DMS153 (cell line): ENCODE data around the gene IL19.
"Not testable (repeated sequence)": the region's sequence is repeated elsewhere in the genome, so short reads cannot be mapped to it uniquely, and the experiment has no call there.

Source experiments
- DNase-seq: peaks from one replicate; lab custom pipeline; 2025; lab: John Stamatoyannopoulos, UW

Gene IL19

DNA sequence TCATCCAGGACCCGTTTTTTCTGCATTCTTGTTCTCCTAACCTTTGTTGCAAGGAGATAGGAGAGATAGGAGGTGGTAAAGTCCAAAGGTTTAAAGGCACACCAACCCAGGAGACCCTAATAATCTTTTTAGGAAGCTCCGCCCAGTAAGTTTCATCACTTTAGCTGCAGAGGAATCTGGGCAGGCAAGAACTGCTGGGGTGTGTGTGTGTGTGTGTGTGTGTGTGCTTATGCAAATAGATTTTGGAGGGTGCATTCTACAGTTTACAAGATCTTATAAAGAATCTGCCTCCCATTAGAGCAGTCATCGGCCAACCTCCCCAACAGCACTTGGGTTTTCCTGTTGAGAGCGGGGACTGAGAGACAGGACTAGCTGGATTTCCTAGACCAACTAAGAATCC lies 5.7 kb downstream of the IL19 start:
- DNase-seq = no peak

DNA sequence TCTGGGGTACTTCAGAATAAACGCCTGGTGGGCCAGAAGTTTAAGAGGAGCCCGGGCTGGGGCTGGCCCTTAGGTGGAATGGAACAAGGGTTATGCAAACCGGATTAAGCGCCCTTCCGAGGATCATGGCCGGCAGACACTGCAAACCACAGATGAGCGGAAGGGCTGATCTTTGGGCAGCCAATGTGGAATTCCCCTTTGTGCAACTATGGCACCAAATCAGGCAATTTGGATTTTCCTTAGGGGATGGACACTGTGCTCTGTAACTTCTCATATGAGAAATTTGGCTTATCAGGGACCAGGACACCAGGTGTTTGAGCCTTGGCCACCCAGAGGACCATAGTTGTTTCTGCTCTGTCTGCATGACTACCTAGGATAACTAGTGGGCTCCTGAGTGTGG lies 7.5 kb downstream of the IL19 start:
- DNase-seq = no peak

DNA sequence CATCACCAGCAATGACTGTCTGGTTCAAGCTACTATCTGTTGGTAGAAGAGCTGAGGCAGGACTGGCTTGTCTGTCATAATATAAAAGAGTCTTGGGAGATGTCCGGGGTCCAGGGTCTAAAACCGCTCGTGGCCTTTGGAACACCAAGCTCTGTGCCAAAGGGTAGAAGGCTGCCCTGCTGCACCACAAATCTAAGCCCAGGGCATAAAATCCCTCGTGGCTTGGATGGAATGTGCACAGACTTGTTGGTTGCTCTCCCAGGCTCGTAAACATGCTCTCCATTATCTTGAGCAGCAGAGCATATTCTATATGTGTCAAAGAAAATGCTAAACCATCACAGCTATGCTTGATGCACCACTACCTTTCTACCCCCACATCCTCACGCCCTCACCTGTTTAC lies 8.3 kb downstream of the IL19 start:
- not testable (repeated sequence) for DNase-seq

DNA sequence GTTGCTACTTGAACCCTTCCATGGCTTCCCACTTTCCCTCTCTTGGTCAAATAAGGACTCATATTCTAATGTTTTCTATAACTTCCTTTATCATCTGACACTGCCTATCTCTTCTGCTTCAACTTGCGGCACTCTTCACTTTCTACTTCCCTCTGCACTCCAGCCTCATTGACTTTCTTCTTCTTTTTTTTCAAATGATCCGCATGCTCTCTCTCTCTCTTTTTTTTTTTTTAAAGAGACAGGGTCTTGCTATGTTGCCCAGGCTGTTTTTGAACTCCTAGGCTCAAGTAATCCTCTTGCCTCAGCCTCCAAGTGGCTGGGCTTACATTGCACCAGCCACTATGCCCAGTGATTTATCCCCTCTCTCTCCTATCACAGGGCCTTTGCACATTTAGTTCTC lies 9.1 kb downstream of the IL19 start:
- no peak for DNase-seq

DNA sequence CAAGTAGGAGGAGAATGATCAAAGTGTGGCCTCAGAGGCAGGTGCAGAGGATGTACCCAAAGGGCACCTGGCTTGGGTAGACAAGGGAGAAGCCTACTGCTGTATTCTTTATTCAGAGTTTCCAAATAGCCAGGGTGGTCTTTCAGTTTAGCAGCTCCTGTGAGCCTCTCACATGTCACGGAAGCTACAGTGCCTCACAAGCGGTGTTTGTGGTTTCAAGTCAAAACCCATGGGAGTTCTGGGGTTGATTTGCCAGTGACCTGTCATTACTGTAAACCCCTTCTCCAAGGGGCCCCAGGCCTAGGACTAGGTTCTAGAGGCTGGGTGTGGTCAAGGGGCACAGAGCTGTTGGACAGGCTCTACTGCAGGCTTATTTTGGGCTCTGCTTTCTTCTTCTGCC lies 11.9 kb downstream of the IL19 start:
- DNase-seq = no peak

DNA sequence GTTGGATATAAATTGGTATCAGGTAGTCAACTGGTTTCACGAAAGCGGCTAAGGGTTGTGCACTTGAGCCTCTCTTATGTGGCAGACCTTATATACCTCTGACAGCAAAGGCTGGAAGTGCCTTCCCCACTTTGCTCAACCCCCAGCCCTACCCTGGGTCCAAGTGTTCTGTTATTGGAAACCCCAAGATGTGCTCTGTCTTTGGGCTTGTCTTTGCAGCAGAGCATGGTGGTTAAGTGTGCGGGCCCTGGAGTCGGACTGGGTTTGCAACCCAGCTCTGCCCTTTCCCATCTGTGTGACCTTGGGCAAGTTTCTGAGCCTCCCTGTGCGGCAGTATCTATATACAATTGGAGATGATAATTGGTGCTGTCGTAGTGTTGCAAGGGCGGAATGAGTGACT lies 12.9 kb downstream of the IL19 start:
- no peak for DNase-seq

DNA sequence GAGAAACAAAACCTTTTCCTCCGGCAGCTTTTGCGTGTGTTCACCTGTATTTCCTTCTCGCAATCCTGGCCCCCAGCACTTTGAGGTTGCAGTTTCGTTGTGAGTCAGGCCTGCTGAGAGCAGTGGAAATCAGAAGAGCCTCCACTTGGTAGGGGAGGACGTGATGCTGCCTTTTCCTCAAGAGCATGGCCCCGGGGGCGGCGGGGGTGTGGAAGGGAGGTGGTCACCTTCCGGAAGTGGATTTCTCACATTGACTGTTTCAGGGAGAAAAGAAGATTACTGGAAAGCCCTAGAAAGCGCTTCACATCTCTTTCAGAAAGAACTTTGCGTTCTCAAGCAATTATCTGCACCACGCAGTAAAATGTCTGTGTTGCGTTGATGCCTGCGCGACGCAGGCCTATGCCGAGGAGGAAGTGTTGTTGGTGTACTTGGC lies 13.9 kb downstream of the IL19 start:
- DNase-seq = no peak

DNA sequence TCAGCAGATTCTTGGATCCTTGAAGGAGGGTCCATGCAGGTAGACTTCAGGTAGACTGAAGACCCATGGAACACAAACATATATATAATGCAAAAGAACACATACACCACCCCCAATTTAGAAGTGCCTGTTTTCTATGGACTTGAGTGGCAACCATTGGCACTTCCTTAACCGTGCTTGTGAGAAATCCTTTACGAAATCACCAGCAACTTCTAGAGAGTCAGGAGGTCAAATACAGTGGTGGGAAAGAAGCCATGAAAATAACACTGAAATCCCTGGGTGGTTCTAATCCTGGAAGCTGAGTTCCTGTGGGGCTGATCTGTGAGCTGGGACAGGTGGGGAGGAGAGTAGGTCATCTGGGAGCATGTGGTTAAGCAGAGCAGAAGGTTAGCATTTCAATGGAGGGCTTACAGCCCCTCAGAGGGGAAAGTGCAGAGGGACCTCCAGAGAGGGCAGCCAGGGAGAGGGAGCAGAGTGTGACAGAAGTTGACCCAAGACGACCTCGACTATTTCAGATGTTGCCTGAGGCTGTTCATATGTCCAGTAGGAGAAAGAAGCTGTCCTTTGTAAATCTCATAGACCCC lies 14.7 kb downstream of the IL19 start:
- no peak for DNase-seq

DNA sequence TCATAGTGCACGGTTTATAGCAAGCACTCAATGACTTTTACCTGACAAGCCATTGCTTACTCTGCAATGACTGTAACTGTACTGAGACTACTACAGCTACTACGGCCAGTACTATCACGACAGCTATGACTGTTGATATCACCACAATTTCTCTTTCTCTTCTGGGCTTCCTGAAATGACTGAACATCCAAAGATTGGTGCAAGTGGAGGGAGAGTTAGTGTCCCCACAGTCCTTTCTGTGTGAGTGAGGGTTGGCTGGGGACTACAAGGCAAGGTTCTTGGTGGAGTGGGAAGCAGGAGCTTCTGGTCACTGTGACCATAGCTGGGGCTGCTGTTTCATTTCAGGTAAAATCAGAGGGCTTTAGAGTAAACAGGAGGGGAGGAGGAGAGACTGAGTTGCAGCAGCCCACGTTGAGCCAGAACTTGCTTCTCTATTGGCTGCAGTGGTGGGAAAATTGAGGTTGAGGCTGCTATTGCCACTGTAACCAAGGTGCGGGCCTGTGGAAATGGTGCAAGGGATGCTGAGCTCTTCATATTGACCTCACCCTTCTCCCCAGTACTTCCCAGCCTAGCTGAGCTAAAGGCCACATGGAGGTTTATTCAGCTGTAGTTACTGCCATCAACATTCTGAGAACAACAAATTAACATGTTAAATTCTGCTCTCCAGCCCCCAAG lies 15.8 kb downstream of the IL19 start:
- no peak for DNase-seq

DNA sequence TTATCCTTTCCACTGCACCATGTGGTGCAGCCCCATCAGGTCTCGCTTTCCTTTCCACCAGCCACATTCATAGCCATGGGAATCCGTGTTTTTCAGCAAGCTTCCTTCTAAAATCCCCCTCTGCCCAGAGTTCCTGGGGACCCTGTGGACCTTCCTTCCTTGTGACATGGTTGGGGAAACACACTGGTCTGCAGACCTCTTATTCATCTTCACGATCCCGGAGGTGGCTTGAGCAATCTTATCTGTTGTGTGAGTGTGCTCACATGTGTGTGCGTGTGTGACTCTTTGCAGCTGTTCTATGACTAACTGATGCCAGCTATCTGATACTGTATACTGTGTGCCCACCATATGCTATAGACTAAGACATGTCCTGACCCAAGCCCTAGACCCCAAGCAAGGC lies 17.3 kb downstream of the IL19 start:
- DNase-seq = no peak

DNA sequence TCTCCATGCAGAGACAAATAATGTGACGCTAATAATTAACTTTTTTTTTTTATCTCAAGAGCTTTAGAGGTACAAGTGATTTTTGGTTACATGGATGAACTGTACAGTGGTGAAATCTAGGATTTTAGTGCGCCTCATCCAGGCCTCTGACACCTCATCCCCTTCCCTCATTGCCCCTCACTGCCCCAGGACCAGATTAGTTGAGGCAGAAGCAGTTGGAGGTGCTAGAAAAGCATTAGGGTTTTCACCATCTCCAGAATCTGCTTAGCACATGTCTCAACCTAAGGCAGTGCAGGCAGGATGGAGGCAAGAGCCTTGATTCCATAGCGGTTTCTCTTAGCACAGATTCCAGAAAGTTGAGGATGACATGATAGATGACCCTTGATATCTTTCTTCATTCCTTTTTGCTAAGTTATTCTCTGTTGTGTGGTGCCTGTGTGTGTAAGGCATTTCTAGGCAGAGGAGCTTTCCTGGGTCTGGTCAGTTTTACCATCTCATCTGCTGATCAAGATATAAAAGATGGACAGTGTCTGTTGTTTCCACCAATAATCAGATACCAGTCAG lies 18.0 kb downstream of the IL19 start:
- no peak for DNase-seq

DNA sequence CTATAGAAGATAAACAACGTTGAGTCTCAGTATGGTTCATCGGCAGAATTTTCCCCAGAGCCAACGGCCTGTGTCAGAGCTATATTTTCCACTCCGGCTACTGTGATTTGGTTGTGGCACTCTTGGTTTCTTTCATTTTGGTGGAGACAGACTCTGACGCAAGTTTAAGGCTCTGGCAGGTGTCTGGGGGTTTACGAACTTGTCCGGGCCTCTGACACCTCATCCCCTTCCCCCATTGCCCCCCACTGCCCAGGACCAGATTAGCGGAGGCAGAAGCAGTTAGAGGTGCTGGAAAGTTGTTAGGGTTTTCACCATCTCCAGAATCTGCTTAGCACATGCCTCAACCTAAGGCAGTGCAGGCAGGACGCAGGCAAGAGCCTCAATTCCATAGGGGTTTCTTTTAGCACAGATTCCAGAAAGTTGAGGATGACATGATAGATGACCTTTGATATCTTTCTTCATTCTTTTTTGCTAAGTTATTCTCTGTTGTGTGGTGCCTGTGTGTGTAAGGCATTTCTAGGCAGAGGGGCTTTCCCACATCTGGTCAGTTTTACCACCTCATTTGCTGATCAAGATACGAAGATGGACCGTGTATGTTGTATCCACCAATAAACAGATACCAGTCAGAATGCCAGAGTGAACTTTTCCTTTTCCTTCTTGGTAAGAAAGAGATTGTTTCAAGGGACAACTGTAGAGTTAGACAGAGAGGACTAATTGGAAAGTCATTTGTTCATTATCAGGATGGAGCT lies 20.1 kb downstream of the IL19 start:
- DNase-seq = no peak

DNA sequence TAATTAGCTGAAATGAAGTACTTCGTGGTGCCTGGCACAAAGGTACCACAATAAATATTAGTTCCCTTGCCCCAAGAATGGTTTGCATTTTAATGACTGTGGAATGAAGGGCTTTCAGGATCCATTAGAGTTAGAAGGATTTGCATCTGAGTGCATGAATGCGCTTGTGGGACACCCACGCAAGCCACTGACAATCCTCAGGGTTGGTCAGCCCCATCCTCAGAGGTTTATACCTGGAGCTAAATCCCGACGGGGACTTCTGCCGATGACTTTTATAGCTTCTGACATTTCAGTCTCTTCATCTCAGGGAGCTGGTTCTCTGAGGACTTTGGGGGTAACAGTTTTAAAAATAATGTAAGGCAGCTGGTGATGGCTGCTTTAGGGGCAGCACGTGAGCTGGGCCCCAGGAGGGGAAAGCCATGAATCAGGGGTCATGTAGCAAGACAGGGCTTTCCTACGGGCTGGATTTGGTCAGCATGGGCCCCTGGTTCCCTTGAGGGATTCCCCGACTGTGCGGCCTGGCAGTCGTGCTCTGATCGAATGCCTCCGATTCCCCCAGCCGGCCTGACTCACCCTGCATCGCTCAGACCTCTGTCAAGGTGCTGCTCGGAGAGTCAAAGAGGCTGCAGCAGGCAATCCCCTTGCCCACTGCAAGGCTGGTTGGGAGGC lies 22.5 kb downstream of the IL19 start:
- no peak for DNase-seq

DNA sequence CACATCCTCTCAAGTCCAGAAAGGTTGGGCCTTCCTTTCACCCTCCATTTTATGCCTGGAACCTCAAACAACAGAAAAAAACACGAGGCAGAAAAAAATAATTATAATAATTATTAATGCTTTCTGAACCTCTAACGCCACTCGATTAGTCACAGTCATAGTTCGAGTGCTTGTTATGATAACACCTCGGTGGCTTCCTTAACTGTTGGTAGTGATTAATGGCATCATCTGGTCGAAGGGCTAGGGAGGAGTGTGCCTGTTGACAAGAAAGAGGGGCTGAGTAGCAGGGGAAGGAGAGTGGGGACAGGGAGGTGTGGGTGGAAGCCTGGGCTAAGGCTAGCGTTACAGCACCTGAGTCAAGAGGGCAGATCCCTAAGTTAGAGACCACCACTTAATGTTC lies 23.0 kb downstream of the IL19 start:
- DNase-seq = no peak

DNA sequence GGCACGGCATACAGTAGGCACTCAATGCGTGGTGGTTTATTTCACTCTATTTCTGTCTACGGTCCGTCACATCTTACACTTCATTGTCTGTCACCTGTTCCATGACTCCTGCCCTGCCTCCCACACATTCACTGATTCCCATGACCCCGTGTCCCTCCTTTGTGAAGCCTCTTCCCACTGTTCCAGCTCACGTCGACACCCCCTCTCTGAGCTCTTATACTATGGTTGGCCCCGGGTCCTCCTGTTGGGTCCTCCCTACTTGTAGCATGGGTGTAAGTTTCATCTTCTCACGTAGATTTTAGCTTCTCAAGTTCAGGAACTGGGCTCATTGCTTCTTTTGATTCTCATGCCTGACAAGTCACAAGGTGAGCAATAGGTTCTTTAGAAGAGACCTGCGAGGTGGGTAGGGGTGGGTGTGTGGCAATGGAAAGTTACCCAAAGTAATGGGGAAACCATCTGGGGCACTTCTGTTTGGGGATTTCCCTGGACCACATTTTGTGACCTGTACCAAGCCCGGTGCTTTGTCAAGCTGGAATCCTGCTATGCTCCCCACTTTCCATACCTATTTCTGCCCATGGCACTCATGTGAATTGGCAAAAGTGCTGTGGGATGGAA lies 23.8 kb downstream of the IL19 start:
- DNase-seq = no peak

DNA sequence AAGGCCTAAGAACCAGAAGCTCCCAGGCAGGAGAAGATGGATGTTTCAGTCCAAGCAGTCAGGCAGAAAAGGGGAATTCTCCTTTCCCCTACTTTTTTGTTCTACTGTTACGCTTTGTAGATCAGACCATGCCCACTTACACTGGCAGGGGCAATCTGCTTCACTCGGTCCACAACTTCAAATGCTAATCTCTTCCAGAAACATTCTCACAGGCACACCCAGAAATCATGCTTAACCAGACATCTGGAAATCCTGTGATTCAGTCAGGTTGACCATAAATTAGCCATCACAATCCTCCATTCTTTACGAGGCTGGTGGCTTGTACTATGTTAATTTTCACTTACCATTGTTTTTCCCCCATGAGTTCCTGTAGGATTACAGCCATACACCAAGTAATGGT lies 25.5 kb downstream of the IL19 start:
- no peak for DNase-seq

DNA sequence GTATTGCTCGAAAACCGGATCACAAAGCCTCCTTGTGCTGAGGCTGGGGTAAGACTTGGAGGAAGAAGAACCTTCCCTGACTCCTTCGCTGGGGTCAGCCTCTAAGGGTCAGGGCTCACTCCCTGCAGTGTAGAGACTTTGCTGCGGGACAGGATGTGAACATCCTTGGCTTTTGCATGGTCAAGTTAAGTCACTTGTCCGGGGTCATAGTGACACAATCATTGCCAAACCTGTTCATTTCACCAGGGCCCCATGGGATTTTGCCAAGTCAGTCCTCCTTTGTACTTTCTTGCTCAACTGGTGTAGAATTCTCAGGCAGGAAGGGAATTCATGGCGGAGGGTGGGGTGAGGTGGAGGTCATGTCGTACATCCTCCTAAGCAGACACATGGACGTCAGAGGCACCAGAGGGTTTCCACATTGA lies 26.4 kb downstream of the IL19 start:
- no peak for DNase-seq

DNA sequence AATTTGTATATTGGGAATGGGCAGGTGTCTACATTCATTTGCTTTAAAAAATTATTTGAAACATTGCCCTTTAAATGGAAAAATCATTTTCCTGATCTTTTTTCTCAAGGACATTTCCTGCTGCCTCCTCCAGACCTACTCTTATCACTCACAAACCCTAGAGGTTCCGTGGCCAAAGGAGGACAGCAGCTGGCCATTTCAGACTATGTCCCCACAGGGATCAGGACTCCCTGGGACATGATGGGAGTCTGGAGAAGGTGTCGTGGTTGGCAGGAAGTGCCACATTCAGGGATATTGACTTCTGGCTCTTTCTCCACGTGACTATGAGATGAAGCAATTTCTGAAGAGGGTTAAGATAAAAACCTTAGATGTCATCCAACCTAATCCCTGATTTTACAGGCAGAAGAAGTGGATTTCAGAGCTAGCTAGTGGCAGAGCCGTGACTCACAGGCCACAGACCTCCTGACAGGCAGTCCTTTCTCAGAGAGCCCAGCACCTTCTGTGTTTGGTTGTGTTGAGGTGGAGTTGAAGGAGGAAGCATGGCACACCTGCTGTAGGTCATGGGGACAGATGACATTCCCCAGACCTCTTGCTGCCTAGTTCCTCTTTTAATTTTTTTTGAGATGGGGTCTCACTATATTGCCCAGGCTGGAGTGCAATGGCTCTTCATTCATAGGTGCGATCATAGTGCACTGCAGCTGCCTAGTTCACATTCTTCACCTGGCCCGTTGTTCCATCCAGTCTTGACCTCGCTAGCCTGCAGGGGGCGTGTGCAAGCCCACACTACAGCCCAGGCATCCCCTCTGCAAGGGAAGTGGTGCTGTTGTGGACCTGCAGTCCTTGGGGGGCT lies 27.2 kb downstream of the IL19 start:
- no peak for DNase-seq

DNA sequence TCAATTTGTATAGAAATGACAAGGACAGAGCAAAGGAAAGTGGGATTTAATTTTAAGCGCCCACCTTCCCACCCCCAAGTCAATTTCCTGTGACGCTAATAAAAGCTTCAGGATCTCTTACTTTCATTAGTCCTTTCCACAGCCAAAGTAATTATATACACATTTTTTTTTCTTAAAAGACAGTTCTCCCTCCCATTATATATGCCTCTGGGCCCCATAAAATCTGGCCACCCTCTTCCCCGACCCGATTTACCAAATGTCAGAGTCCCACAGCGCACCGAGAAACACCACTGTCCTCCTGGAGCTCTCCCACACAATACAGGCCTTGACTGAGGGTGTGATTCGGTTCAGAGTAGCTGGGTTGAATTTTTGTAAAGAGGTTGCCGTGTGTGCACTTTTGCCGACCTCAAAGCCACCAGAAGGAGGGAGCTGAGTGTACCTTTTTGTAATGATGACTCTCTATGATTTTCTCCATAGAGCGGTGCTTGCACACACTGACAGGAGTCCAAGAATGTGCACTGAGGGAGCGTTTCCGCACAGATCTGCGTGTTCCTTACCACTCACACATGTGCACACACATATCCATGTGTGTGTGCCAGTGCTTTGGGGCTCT lies 27.9 kb downstream of the IL19 start:
- no peak for DNase-seq

DNA sequence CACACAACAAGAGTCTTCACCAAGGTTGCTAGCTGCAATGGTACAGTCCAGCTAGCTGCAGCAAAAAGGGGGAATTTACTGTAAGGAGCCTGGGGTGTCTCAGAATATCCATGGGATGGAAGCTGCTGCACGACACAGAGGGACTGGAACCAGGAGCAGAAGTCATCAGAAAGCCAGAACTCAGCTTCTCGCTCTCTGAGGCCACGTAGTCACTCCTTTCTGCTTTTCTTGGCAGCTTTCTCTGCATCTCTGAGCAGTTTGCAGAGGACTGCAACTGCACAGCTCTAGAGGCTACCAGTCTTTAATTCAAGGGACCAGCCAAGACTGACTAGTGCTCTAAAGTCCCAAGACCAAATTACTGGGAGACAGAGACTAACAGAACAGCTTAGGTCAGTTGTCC lies 28.7 kb downstream of the IL19 start:
- no peak for DNase-seq

DNA sequence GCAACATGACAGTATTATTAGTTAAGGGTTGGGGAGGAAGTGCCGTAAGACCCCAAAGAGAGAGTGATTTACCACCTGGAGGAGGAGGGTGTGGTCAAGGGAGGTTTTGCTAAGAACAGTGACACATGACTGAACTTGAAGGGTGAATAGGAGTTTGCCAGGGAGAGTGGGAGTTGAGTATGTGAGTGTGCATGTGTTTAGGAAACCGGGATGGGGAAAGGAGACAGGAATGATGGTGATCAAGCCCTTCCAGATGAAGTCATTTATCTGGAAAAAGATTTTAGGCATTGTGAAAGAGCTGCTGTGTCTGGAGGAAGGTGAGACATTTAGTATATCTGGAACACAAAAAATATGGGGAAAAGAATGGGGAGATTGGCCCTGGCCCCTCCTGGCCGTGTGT lies 29.8 kb downstream of the IL19 start:
- DNase-seq = no peak
